Measurements from ENCODE around the gene GGTLC2. TPM values are rescaled to one million over a fixed set of nuclear protein-coding genes. Genes with fewer than 3 reads are reported as not detected.
"Not testable (repeated sequence)": the region's sequence is repeated elsewhere in the genome, so short reads cannot be mapped to it uniquely, and the experiment has no call there.

Gene GGTLC2
- total RNA-seq = not detected
- polyA plus RNA-seq = not detected
- long read RNA-seq, donor 1 = 0 reads
- long read RNA-seq, donor 2 = 0 reads
- long read RNA-seq, donor 3 = 0 reads

GRCh38 chr22:22644314-22644713, at the start of gene GGTLC2:
Gene GGTLC2, plus strand, starts transcription at chr22:22644614. Its CDS starts 1,732 bp downstream, at chr22:22646346.
- H3K27me3 ChIP-seq; H3K4me1 ChIP-seq; ATAC-seq; intact Hi-C loops (cut with DNase I); H3K4me3 ChIP-seq; H3K9me3 ChIP-seq; H3K36me3 ChIP-seq; DNase-seq; H3K27ac ChIP-seq: not testable (repeated sequence)
- WGBS, 4 donors = no CpG with 5 or more reads among the region's 30 CpGs

- no peaks in the 10 kb centered on the region for H3K4me1 ChIP-seq
- WGBS, 4 donors = 56 to 90% (median 64%) methylated on average over 4 to 5 of the region's 5 CpGs
- TF ChIP-seq POLR2A (IDR thresholded peaks at IDR 0.05) (no peak), CTCF (IDR thresholded peaks at IDR 0.05) (no peak)
- no peaks in the 10 kb centered on the region for H3K9me3 ChIP-seq
- no peak overlapping the region for H3K4me3 ChIP-seq
- H3K27ac ChIP-seq = no peak overlapping the region
- no peak for DNase-seq
- intact Hi-C loops (cut with DNase I) = loop anchor here in 4 of 10 donors (10.0 kb wide), 3 partner anchors 90 to 360 kb away; partner anchors contain the start of gene IGLL5 (in 1 of the 4)
- peaks cover 0 to 3% (median 0%) of the 10 kb centered on the region in 9 donors for H3K27me3 ChIP-seq
- no peak for ATAC-seq
- no peaks in the 10 kb centered on the region for H3K36me3 ChIP-seq
Measured at GRCh38 chr22:22595001-22595835, 49.2 kb upstream of the GGTLC2 start.

GRCh38 chr22:22598144-22598543, 46.3 kb upstream of the GGTLC2 start:
- intact Hi-C loops (cut with DNase I) = loop anchor here in 4 of 10 donors (10.0 kb wide), 3 partner anchors 87 to 357 kb away; partner anchors contain the start of gene IGLL5 (in 1 of the 4)
- no peak overlapping the region for H3K27ac ChIP-seq
- H3K9me3 ChIP-seq = no peaks in the 10 kb centered on the region
- no peak overlapping the region for H3K4me3 ChIP-seq
- WGBS, 4 donors = 51 to 62% (median 56%) methylated on average over 5 of the region's 5 CpGs
- H3K4me1 ChIP-seq = no peaks in the 10 kb centered on the region
- DNase-seq = no peak
- TF ChIP-seq POLR2A (IDR thresholded peaks at IDR 0.05) = no peak
- TF ChIP-seq CTCF (IDR thresholded peaks at IDR 0.05) = no peak
- H3K36me3 ChIP-seq = no peaks in the 10 kb centered on the region
- peaks cover 0 to 9% (median 0%) of the 10 kb centered on the region in 9 donors for H3K27me3 ChIP-seq
- no peak for ATAC-seq

GRCh38 chr22:22599248-22599647, 45.2 kb upstream of the GGTLC2 start:
- WGBS, 4 donors = 51 to 68% (median 55%) methylated on average over 3 of the region's 3 CpGs
- ATAC-seq = no peak
- intact Hi-C loops (cut with DNase I) = loop anchor here in 4 of 10 donors (10.0 kb wide), 3 partner anchors 86 to 356 kb away; partner anchors contain the start of gene IGLL5 (in 1 of the 4)

More at GRCh38 chr22:22599248-22599647, 45.2 kb upstream of the GGTLC2 start:
- Histone ChIP-seq H3K4me1 (no peaks in the 10 kb centered on the region), H3K27me3 (peaks cover 0 to 16% (median 0%) of the 10 kb centered on the region in 9 donors), H3K27ac (no peak overlapping the region), H3K4me3 (no peak overlapping the region), H3K36me3 (no peaks in the 10 kb centered on the region), H3K9me3 (no peaks in the 10 kb centered on the region)
- no peak for TF ChIP-seq POLR2A (IDR thresholded peaks at IDR 0.05)
- TF ChIP-seq CTCF (IDR thresholded peaks at IDR 0.05) = no peak
- DNase-seq = no peak

Data from heart left ventricle (tissue), 16 donors.